ENCODE data around the gene USH1C.

Gene USH1C

DNA sequence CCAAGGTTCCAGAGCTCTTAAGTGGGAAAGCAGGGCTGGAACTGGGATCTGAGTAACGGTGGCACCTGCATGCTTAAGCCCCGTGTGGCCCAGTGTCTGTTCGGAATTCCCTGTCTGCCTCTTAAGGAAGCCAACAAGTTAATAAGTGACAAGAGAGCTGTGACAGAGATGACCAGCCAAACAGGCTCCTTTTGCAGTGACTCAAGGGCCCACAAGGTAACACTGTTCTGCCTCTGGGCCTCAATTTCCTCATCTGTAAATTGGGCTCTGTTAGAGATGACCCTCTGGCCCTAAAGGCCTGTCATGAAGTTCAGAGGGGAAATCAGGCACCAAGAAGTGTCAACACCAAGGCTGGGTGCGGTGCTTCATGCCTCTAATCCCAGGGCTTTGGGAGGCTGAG, 18.6 kb downstream of the USH1C start:
- DNase-seq (ENCODE audit: low spot score), result no peak

DNA sequence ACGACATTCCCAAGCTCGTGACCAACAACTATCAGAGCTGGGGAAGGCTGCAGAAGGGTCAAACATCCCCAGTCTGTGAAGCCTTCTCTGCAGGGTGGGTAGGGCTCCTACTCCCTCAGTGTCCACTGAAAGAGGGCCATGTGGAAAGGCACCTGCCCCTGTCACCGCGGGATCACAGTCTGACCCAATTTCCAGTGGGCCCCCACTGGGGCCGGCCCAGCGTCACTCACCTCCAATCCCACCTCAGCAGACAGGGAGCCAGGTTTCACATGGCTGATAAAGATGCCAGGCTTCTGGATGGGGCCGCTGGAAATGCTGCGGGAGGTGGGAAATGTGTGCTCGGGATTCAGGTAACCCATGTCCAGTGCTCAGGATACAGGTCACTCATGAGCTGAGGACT, 20.0 kb downstream of the USH1C start:
- DNase-seq (ENCODE audit: low spot score), result no peak

DNA sequence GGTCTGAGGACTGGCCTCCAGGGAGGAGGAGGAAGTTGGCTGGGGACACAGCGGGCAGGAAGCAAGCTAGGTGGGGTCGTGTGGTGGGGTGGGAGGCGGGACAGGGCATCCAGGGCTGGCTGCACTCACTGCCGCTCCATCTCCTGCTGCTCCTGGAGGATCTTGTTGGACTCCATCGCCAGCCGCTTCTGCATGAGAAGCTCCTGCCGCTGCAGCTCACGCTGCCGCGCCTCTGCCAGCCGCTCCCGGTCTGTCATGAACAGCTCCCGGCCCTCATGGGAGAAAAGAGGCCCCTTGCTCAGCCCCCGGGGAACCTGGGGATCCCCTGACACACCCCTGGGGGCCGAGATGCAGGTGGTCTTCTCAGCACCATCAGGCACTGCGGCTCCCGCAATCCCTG, 21.6 kb downstream of the USH1C start:
- no peak for DNase-seq (ENCODE audit: low spot score)

DNA sequence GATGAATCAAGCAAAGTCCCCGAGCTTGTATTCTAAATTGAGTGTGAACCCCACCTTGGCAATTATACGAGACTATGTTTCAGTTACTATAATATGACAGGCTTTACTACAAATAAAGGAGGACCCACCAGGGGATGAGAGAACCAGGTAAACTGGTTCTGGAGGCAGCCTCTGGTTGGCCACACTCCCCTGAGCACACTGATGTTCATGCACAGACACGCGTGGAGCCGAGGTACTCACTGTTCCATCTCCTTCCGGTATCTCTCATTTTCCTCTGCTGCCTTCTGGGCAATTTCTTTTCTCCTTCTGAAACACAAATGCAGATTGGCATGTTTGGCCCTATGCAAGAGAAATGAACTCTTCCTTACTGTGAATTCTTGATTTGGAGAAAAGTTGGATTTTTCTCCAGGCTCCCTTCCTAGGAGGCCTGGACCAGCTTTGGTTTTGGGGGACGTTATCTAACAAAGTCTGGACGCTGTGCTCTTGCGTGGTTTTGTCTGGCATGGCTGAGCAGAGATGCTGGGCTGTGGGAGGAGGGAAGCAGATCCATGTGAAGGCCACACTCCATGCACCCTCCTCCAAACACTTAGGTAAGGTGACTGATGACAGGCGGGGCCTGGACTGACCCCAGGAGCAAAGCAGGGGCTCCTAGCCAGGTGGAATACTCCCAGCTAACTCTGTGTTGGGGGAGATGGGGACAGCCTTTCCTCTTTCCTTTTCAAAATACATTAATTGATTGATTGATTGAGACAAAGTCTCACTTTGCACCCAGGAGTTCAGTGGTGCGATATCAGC, 22.9 kb downstream of the USH1C start:
- DNase-seq (ENCODE audit: low spot score), result no peak

DNA sequence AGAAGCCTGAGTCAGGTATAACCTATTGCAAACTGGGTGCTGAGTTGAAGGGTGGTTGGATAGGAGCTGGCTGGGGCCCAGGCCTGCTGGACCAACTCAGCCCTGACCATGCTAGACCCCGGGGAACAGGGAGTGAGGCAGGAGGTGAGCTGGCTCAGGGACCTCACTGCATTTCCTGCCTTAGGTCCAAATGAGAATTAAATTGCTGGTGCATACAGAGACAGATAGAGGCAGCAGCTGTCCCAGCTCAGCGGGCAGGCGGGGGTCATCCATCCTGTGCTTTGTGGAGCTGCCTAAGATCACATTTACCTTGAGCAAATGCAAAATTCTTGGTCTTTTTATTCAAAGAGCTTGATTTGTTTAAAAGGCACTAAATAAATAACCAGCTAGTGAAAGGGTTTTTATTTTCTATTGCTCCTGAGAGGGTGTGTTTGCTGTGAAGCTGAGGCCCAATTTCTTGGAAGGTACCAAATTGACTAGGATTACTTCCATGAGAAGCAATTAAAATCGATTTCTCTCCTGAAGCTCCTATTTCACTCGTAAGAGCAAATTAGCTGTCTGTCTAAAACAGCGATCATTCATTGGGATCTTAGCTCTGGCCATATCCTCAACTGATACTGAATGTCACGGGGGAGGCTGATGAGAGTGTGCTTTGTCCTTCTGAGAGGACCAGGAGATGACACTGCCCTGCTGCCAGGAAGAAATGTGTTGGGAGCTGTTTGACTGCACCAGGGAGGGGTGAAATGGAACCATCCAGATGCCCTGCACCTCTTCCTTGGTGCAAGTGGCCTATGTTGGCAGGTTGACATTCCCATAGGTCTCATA, 24.9 kb downstream of the USH1C start:
- no peak for DNase-seq (ENCODE audit: low spot score)

DNA sequence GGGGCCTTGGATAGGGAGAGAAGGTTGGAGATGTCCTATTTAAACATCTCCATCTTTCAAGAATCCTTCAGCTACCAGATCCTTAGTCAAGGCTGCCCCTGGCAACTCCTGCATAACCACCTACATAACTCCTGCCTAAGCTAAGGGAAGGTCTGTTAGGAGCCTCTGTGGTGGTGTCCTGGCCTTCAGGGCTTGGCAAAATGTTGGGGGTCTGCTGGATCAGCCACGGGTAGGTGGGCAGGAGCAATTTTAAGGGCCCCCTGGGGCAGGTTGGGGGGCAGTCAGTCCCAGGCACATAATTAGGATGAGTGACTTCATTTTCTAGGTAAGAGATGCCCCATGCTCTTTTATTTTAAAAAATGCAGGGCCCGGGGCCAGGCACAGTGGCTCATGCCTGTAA, 25.9 kb downstream of the USH1C start:
- DNase-seq (ENCODE audit: low spot score), result no peak

DNA sequence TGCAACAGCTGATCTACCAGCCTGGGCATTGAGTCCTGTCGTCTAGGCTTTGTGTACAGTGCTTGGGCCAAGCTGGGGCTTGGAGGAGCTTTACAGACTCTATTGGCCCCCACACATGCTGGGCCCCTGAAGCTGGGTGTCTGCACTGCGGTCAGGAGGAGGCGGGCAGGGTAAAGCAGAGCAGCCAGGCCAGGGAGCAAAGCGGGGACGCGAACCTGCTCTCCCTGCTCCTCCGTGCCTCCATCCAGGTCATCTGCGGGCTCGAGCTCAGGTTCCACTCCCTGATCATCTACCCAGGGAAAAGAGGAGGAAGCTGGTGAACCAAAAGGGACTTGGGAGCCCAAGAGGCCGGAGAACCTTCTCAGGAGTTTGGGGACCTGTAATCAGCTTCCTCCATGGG, 27.0 kb downstream of the USH1C start:
- DNase-seq (ENCODE audit: low spot score), result no peak

DNA sequence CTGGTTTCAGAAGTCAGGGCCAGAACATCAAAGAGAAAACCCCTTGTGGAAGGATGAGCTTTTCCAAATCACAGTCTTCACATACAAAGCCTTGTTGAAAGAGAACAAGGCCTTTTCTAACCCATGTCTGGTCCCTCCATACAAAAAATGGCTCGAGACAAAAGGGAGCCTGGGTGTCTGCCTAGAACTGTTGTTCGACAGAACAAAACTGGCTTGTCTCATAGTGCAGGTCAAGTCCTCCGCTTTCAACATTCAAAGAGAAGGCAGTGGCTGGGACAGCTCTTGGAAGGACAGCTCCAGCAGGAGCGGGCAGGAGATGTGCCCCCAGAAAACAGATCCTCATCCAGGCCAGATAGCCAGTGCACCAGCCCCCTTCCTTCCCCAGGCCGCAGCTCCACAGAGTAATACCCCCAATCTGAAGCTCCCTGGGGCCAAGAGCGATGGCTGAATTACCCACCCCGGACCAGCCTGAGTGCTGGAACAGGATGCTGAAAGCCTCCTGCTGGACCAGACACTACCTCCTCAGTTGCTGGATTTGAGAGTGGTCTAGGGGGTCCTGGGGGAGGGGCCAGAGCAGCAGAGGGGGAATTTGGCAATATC, 27.6 kb downstream of the USH1C start:
- no peak for DNase-seq (ENCODE audit: low spot score)

DNA sequence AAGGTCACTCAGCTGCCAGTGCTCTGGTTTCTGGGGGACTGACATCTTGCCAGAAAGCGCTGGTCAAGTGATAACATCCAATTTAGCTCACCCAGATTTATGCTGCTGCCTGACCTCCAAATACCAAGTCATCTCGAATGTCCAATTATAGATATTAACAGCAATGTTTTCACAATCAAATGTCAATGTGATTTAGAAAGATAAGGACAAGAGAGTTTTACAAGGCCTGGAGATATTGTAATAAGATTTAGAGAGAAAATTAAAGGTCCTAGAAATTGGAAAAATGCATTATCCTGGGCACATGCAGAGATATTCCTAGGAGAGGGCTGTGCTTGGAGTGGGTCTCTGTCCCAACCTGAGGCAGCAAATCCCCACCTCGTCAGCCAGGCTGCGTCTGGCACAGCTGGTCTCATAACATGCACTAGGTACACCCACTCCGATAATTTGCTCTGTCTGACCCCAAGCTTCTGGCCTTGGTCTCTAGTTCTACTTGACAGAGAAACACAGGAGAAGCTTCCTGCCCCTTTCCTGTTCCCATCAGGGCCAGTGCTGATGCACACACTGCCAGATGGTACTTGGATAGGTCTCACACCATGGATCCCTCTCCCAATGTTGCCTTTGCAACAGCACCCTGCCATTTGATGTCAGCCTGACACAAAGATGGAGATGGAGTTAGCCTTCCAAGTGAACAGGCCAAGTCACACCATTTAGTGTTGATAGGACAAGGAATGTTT, 28.6 kb downstream of the USH1C start:
- DNase-seq (ENCODE audit: low spot score), result no peak

DNA sequence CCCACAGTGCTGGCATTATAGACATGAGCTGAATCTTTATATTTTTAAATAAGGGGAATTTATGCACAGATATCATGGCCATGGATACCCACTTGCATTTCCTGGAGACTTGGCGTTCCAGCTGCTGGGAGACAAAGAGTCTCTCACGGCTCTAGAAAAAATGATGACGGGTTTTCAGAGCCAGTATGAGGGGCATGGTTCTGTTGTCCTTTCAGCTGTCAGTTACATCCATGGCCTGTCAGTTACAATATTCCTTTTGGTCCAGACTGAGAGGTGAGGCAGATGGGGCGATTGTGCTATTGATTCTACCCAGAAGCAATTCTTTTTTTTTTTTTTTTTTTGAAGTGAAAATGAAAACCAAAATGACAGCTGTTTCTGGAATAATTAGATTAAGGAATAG, 29.7 kb downstream of the USH1C start:
- no peak for DNase-seq (ENCODE audit: low spot score)

DNA sequence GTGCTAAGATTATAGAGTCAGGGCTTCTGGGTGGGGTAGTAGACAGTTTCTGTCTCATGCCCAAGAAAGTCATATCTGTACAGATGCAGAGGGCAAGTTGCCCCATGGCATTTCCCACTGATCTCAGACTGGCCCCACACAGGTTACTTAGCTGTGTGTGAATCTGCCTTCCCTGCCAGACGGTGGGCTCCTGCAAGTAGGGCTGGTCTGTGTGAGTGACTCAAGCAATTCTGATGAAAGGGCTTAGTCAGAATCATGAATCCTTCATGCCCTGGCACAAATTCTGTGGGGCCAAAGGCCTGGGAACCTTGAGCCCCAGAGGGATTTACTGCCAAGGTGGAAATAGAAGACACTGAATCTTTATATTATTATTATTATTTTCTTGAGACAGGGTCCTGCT, 30.4 kb downstream of the USH1C start:
- DNase-seq (ENCODE audit: low spot score), result no peak

DNA sequence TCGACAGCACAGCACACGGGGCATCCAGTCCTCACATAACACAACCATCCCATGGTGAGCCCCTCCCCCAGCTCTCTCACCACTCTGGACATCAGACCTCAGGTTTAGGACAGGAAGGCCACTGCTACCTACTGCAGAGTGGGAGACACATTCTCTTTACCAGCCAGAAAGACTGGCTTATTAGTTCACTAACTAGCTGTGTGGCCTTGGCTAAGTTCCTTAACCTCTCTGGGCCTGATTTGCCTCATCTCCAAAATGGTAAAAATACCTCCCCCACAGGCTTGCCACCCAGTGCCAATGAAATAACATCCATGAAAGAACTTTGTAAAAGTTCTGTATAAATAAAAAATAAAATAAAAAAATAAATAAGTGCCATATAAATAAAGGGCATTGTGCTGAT, 32.1 kb downstream of the USH1C start:
- DNase-seq (ENCODE audit: low spot score), result no peak

DNA sequence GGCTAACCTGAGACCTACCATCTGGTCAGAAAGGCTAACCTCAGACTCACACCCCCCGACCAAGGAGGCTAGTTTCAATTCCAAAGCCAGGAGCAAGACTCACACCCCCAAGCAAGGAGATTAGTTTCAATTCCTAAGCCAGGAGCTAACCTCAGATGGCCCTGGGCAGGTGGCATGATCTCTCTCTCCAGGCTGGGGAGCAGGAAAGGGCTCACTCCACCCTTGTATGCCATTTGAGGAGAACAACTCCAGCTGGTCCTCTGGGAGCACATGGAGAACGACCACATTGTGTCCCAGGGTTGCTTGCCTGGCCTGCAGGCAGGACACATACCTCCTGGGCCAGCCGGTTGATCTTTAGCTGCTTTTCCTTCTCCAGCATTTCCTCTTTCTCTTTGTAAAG, 32.6 kb downstream of the USH1C start:
- DNase-seq (ENCODE audit: low spot score), result no peak

DNA sequence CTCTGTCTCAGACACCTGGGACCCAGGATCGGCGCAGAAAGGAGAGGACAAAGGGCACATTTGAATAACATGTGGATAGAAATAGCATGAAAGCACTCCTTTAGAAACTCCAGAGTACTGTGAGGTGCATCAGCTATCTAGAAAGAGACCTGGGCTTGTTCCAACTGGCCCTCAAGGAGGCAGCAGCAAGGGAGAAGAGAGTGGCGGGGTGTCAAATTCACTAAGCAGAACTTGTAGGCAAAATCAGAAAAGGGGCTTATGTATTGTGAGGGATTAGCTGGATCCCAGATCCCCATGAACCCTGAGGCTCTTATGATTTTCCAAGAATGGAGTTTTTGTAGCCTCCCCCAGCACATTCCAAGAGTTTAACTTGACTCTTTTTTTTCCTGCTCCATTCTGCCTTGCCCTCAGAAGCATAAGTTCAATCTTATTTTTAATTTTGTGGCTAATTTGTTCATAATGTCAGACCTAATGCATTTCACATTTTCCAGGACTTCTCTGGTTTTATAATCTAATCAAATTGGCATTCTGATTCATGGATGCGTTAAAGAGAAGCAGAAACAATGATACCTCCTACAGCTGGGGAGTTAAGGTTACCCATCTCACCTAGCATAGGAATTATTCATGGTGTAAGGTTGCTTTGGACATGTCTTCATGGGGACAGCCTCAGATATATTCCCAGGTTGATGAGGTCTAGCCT, 33.6 kb downstream of the USH1C start:
- no peak for DNase-seq (ENCODE audit: low spot score)

DNA sequence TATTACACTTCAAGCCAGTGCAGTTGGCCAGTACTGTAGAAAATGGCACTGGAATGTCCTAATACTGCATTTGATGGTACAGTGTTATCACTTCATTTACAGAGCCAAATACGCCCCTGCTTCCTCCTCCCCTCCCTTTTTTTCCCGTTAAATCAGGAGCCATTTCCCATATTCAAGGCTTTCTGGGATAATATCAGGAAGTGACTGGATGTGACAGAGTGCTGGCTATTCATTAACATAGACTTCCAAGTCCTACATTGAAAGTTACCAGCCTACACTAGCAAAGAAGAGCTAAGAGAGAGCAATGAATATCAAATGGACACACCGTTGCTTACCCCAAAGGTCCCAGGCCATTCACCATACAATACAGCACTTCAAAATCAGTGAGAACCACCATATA, 35.4 kb downstream of the USH1C start:
- no peak for DNase-seq (ENCODE audit: low spot score)

DNA sequence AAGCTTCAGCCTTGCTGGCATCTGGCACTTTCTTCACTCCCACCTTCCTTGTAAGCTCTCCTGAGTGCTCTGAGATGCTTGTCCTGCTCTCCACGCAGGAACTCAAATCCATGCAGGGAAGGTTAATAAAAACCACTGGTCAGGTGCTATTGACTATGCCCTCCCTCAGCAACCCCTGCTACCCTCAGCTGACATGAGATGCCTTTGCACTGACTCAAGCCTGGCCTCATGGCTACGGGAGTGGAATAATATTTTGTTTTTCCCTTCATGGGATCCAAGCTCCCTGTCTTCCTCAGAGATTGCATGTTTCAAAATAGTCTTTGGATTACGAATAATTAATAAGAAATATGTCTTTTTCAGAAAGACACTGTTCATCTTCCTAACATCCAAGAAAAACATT, 35.9 kb downstream of the USH1C start:
- no peak for DNase-seq (ENCODE audit: low spot score)

DNA sequence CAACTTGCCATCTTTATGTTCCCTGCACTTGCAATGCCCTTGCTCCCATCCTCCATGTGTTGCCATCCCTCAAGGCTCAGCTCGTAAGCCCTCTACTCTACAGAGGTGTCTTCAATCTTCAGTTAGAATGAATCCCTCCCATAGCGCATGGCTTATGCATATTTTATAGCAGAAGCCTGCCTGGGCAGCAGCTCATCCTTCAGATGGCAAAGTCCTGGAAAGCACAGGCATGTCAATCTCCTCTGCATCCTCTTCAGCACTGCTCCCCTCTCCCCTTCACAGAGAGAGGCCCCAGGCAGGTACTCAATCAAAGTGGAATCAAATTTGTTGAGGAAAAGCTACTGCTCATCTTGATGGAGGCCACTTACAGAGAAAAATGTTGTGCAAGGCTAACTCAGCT, 36.4 kb downstream of the USH1C start:
- no peak for DNase-seq (ENCODE audit: low spot score)

DNA sequence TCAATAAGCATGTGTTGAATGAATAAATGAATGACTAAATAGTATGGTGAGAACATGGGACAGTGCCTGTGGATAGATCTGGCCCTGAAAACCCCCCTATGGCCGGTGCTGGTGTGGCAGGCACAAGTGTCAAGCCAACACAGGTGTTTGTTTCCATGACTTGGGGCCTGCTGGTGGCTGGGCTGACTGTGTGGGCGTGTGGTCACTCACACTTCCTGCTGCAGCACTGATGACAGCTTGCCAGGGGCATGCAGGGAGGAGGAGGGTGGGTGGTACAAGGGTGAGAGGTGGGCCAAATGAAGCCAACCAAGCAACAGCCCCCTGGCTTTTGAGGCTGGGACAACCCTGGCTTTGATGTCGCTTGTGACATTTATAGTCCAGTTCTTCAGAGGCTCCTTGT, 37.3 kb downstream of the USH1C start:
- no peak for DNase-seq (ENCODE audit: low spot score)

DNA sequence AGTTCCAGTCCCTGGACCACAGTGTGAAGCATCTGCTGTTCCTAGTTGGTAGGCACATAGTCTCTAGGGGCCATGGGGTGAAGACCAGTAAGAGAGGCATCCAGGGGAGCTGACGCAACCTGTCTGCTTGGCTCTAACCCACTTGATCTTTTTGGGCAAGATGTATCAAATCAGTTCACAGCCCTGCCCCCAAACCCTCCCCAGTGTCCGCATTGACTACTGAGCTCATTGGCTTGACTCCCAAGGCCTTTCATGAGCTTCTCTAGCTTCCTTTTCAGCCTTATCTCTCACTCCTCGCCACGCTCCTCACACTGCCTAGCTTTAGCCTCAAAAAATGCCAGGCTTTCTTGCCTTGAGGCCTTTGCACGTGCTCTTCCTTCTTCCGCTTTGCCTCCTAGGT, 37.9 kb downstream of the USH1C start:
- DNase-seq (ENCODE audit: low spot score), result no peak

DNA sequence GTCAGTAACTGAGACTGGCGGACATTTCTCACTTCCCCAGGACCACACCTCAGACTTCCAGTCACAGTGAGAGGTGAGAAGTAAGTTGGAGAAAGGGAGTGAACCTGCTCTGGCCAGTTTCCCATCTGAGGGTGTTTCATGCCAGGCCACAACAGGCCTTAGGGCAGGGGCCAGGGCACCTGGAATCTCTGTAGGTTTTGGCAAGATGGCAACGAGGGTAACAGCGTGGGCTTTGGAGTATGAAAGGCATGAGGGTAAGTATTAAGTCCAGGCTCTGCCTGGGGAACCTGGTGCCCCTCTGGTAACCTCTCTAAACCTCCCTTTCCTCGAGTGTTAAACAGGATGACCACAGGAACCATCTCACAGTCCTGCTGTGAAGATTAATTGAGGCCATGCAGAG, 39.1 kb downstream of the USH1C start:
- DNase-seq (ENCODE audit: low spot score), result no peak

DNA sequence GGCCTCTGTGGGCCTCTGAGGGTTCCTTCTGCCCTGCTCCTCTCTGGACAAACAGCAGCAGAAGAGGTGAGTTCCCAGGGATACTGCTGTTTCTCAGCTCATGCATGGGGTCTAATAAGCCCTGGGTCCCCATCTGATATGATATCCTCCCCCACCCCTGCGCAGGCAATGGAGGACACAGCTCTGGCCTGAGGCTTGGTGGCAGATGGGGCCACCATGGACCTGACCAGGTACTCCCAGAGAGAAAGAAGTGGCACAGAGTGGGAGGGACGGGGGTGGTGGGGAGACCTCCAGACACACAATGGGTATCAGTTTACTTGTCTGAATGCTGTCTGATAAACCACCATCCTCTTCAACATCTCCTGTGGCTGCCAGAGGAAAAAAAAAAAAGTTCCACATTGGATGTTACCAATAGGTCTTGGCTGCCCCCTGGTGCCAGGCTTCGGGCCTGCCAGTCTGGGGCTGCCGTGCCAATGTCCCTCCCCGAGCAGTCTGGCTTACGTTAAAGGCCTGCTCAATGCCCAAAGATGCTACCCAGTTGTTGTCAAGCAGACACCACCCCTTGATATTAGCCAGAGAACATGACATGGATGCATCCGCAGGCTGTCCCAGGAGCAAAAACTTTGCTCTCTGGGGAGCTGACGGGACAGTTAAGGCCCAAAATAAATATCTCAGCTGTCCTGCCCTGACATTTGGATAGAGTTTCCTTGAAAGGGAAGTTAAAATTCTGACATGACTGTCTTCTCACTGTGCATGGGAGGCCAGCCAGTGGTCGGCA, 39.7 kb downstream of the USH1C start:
- DNase-seq (ENCODE audit: low spot score), result peak; percentile 90

All from D341Med (cell line).